ENCODE results near the gene ZNF595.
"Not testable (repeated sequence)": the region's sequence is repeated elsewhere in the genome, so short reads cannot be mapped to it uniquely, and the experiment has no call there.

The ZNF595 gene

GRCh38 chr4:86559-87324 is 33.6 kb downstream of the ZNF595 start:
- not testable (repeated sequence) for DNase-seq (ENCODE audit: low read depth)

DNA sequence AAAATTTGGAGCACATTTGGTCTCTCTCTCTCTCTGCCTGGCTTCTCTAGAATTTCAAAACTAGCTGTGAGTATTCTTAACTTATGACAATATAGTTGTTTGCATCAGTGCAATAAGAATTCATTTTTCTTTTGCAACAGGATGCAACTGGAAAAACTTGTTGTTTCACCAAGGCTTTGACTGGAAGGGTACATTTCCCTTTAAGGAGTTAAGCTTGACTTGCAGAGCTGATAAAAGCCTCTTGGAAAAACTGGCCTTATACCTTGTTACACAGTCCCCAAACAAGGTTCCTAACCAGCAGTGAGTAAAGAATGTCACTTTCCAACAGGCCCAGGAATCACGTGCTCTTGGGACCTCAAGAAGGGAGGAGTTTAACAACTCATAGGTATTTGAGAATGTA is 45.3 kb downstream of the ZNF595 start:
- DNase-seq (ENCODE audit: low read depth), result no peak

DNA sequence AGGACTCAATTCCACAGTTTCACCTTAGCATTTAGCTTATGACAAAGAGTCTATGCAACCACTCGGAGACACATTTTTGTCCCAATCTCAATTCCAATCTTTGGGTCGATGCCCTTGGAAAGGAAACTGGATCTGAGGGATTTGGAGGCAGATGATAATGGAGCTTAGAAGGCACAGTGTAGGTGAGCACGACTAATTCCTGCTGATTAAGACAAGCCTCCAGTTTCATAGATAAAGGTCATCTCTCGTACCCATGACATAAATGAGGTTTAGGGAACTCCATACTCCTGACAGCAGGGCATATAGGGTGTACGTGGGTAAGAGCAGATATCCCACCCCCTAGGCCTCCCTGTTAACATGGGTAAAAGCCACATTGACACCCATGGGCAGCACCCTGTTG is 46.7 kb downstream of the ZNF595 start:
- DNase-seq (ENCODE audit: low read depth), result no peak

DNA sequence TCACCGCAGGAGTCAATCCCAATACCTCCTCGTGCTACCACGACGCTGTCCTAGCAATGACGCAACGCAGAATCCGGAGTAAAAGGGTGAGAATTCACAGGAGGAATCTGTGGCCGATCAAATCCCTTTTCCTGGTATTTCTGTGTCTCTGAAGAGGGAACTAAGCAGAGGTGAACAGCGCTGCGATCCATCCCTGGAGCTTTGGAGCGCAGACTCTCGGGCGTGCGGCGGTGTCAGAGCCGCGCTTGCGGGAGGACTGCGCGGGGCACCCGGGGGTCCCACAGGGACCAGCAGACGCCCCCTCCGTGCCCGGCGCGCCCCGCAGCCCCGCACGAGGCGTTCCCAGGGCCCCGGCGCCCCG is 53.9 kb downstream of the ZNF595 start:
- DNase-seq (ENCODE audit: low read depth), result no peak

- DNase-seq (ENCODE audit: low read depth), result no peak
Measured at GRCh38 chr4:107444-108429, 54.6 kb downstream of the ZNF595 start.

- DNase-seq (ENCODE audit: low read depth), result no peak
Measured at GRCh38 chr4:112771-113170, 59.6 kb downstream of the ZNF595 start.

- DNase-seq (ENCODE audit: low read depth), result no peak
Measured at GRCh38 chr4:113732-114131, 60.6 kb downstream of the ZNF595 start.

DNA sequence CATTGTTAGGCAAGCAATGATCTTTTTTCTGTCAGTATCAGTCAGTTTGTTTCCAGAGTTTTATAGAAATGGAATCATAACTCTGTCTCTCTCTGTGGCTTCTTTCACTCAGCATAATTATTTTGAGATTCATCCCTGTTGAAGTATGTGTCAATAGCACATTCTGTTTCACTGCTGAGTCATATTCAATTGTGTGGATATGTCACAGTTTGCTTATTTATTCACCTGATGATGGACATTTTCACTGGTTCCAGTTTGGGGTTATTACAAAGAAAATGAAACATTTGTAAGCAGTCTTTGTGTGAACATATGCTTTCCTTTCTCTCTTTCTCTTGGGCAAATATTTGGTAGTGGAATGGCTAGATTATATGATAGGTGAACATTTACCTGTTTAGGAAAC is 61.0 kb downstream of the ZNF595 start:
- DNase-seq (ENCODE audit: low read depth), result no peak

- DNase-seq (ENCODE audit: low read depth), result no peak
Measured at GRCh38 chr4:116499-116898, 63.4 kb downstream of the ZNF595 start.

GRCh38 chr4:120616-121015 is 67.5 kb downstream of the ZNF595 start:
- no peak for DNase-seq (ENCODE audit: low read depth)

DNA sequence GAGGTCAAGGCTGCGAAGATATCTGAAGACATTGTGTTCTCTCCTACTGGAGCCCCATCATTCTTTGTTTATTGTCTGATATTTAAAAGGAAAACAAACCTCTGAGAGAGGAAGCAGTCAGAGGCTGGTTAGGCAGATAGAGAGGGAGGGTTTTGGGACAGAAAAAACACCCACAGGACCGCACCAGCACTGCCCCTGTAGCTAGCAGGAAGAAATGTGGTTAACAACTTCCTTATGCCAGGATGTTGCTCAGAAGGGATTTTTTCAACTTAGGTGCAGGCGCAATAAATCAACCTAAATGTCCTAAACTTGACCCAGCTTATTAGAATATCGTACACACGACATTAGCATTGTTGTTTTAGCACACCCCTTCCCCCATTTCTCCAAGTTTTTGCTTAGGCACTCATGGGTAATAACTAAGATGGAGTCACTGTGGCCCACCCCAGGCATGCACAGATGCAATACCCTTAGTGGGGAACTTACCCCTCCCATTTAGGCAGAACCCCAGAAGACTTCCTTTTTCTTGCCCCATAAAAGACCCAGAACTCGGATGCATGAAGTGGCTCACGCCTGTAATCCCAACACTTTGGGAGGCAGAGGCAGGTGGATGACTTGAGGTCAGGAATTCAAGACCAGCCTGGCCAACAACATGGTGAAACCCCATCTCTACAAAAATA is 68.4 kb downstream of the ZNF595 start:
- no peak for DNase-seq (ENCODE audit: low read depth)

- not testable (repeated sequence) for DNase-seq (ENCODE audit: low read depth)
Measured at GRCh38 chr4:123922-124274, 70.8 kb downstream of the ZNF595 start.

- DNase-seq (ENCODE audit: low read depth), result peak; percentile 58
Measured at GRCh38 chr4:124275-125081, 71.4 kb downstream of the ZNF595 start, which contains the start of gene ZNF718. Gene ZNF718 (plus strand): TSS chr4:124501. CDS start chr4:124671, 170 bp downstream.

- no peak for DNase-seq (ENCODE audit: low read depth)
Measured at GRCh38 chr4:125091-125771, 72.1 kb downstream of the ZNF595 start.

DNA sequence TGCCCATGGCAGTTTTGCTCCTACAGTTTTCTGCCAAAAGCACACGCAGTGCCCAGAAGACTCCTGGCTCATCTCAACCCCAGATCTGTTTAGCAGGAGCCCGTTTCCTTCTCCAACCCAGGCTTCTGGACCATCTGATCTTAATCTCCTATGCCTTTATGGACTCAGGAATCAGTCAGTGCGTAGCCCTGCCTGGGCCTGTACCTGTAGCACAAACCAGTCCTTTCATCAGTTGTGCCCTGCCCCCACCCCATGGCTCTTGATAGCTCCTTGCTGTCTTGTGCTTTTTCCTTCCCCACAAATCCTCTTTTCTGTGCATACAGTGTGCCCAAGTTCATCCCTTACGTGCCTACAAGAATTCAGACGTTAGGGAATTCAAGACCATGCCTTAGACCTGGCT is 72.7 kb downstream of the ZNF595 start:
- no peak for DNase-seq (ENCODE audit: low read depth)

DNA sequence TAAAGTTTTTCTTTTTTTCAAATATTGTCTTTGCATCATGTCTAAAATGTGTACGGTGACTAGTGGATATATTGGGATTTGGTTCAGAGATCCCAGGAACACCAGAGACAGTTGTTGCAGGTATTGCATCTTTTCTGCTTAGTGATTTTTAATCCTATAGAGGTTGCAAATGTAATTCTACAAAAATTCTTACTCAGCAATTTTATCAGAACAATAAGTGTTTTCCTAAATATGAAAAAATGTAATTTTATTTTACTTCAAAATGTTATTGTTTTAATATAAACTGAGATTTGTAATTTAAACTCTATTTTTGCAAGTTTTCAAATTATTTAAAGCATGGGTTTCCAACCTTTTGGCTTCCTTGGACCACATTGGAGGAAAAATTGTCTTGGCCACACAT is 79.4 kb downstream of the ZNF595 start:
- DNase-seq (ENCODE audit: low read depth), result no peak

All from stimulated activated CD8-positive, alpha-beta memory T cell treated with anti-CD3 and anti-CD28 coated beads, Interleukin-15, amount 100 ng/mL, for 24 hours (primary cell).